K562 (cell line): ENCODE measurements around the gene ZSCAN26. TPM values are rescaled to one million over a fixed set of nuclear protein-coding genes. Genes with fewer than 3 reads are reported as not detected.

Source experiments
- CBX5 ChIP-seq: IDR thresholded peaks from 2 replicates; pipeline ENCODE4 v1.6.1; 2014; ENCODE audit warnings: low read depth, borderline replicate concordance
- CHAMP1 ChIP-seq: fragments of 450-650 bp; IDR thresholded peaks from 2 replicates; pipeline ENCODE4 v1.6.1; 2016; ENCODE audit warnings: mild to moderate bottlenecking
- EP400 ChIP-seq: fragments of 450-650 bp; IDR thresholded peaks from 2 replicates; pipeline ENCODE4 v1.6.1; 2017; ENCODE audit warnings: antibody characterized with exemption, mild to moderate bottlenecking, moderate library complexity
- JUN ChIP-seq, 2 experiments: sonication (generic) in 1 of 2; formaldehyde crosslinking in 1 of 2; IDR thresholded peaks; 2 replicates each; pipeline versions ENCODE4 v1.6.1 to v1.8.0; 2012 to 2022; ENCODE audit warnings: borderline replicate concordance in 2 of 2, mild to moderate bottlenecking in 2 of 2, improper control_type of control experiment in 1 of 2, low read depth in 1 of 2, low read length in 1 of 2, missing genetic modification reagents in 1 of 2
- JUND ChIP-seq, 2 experiments: IDR thresholded peaks; 2 replicates in 1 of 2; 3 replicates in 1 of 2; pipeline ENCODE4 v1.6.1; 2011; ENCODE audit warnings: borderline replicate concordance in 2 of 2, low read depth in 2 of 2, low read length in 2 of 2, improper control_type of control experiment in 1 of 2, missing biosample characterization in 1 of 2, missing genetic modification characterization in 1 of 2, missing genetic modification reagents in 1 of 2
- NR2C1 ChIP-seq, 2 experiments: fragments of 450-650 bp; IDR thresholded peaks; 2 replicates each; pipeline ENCODE4 v1.6.1; 2017; ENCODE audit warnings: mild to moderate bottlenecking in 2 of 2, antibody characterized with exemption in 1 of 2, inconsistent platforms in 1 of 2, missing compliant biosample characterization in 1 of 2, missing genetic modification characterization in 1 of 2
- POU5F1 ChIP-seq: fragments of 150-350 bp; IDR thresholded peaks from 2 replicates; pipeline ENCODE4 v1.6.1; 2014; ENCODE audit warnings: borderline replicate concordance, low read length, low read depth, mild to moderate bottlenecking; ENCODE audit not compliant: partially characterized antibody
- RFX7 ChIP-seq: fragments of 250-450 bp; sonication (Bioruptor Pico); IDR thresholded peaks from 2 replicates; pipeline ENCODE4 v1.5.1; 2021; ENCODE audit warnings: mild to moderate bottlenecking
- RNF2 ChIP-seq: sonication (generic); IDR thresholded peaks from 2 replicates; pipeline ENCODE4 v1.6.1; 2016
- SMAD4 ChIP-seq: fragments of 250-450 bp; sonication (Bioruptor Pico); conservative IDR thresholded peaks from 2 replicates; pipeline ENCODE4 v1.8.0; 2021; ENCODE audit warnings: inconsistent platforms, mild to moderate bottlenecking, moderate library complexity
- THAP12 ChIP-seq: fragments of 250-450 bp; sonication (Bioruptor Pico); IDR thresholded peaks from 2 replicates; pipeline ENCODE4 v1.9.0; 2021; ENCODE audit warnings: mild to moderate bottlenecking, inconsistent platforms
- TRIM24 ChIP-seq, 2 experiments: fragments of 450-650 bp; IDR thresholded peaks; 2 replicates each; pipeline ENCODE4 v1.6.1; 2016
- ZNF175 ChIP-seq: fragments of 200-800 bp; sonication (Bioruptor generic); IDR thresholded peaks from 2 replicates; pipeline ENCODE4 v1.6.1; 2016; ENCODE audit warnings: low read depth, mild to moderate bottlenecking, missing genetic modification characterization, missing compliant biosample characterization
- polyA plus RNA-seq, 8 experiments: library from polyadenylated mRNA; depleted of rRNA in 4 of 8; stranded (reverse) in 5 of 8; unstranded in 3 of 8; fragments of >200 nt; fragmentation: Nextera tagmentation in 2 of 8; fragmentation: Illumina TruSeq in 1 of 8; extraction: Ambion mirVana in 2 of 8; extraction: Trizol in 1 of 8; gene quantifications; 2 replicates each; pipeline versions ENCODE4 v1.2.1 to v1.2.3, GENCODE V29; 2011 to 2014; ENCODE audit warnings: inconsistent platforms in 1 of 8, missing spikeins in 1 of 8
- total RNA-seq, 7 experiments: library from RNA; depleted of rRNA in 6 of 7; stranded (reverse); fragments of >200 nt in 6 of 7; fragmentation: Illumina TruSeq in 2 of 7; extraction: Trizol in 2 of 7; gene quantifications; 2 replicates each; pipeline versions ENCODE4 v1.2.1 to v1.2.3, GENCODE V29; 2011 to 2021; ENCODE audit warnings: low replicate concordance in 1 of 7
- TF ChIP-seq, protein P1 (sequence below): fragments of 250-450 bp; sonication (Bioruptor Pico); IDR thresholded peaks from 2 replicates; pipeline ENCODE4 v1.8.0; 2021; ENCODE audit warnings: borderline replicate concordance, mild to moderate bottlenecking, moderate library complexity; ENCODE audit not compliant: poor library complexity, severe bottlenecking
- TF ChIP-seq, protein P2 (sequence below): fragments of 250-450 bp; sonication (Bioruptor Pico); IDR thresholded peaks from 2 replicates; pipeline ENCODE4 v1.4.0; 2020; ENCODE audit warnings: mild to moderate bottlenecking, moderate library complexity, borderline replicate concordance
- TF ChIP-seq, protein P3 (sequence below), 2 experiments: fragments of 250-450 bp in 1 of 2; fragments of 450-650 bp in 1 of 2; sonication (Bioruptor Pico) in 1 of 2; IDR thresholded peaks; 2 replicates each; pipeline versions ENCODE4 v1.6.1 to v1.8.0; 2016 to 2021; ENCODE audit warnings: mild to moderate bottlenecking in 2 of 2, moderate library complexity in 2 of 2, missing compliant biosample characterization in 1 of 2, missing genetic modification characterization in 1 of 2

The ZSCAN26 gene
- total and polyA plus RNA-seq, 9 of the 15 experiments (the other 6 are each of a cell fraction or from before 2014, with no cell fraction given), result 5.9 to 14.2 (median 10.5) TPM

- TF ChIP-seq, protein P1, sequence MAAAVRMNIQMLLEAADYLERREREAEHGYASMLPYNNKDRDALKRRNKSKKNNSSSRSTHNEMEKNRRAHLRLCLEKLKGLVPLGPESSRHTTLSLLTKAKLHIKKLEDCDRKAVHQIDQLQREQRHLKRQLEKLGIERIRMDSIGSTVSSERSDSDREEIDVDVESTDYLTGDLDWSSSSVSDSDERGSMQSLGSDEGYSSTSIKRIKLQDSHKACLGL (CRISPR knock-in tag), result no peak
- TF ChIP-seq, protein P2, sequence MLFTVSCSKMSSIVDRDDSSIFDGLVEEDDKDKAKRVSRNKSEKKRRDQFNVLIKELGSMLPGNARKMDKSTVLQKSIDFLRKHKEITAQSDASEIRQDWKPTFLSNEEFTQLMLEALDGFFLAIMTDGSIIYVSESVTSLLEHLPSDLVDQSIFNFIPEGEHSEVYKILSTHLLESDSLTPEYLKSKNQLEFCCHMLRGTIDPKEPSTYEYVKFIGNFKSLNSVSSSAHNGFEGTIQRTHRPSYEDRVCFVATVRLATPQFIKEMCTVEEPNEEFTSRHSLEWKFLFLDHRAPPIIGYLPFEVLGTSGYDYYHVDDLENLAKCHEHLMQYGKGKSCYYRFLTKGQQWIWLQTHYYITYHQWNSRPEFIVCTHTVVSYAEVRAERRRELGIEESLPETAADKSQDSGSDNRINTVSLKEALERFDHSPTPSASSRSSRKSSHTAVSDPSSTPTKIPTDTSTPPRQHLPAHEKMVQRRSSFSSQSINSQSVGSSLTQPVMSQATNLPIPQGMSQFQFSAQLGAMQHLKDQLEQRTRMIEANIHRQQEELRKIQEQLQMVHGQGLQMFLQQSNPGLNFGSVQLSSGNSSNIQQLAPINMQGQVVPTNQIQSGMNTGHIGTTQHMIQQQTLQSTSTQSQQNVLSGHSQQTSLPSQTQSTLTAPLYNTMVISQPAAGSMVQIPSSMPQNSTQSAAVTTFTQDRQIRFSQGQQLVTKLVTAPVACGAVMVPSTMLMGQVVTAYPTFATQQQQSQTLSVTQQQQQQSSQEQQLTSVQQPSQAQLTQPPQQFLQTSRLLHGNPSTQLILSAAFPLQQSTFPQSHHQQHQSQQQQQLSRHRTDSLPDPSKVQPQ (CRISPR knock-in tag), result no peak
- no peak for TF ChIP-seq JUND (IDR thresholded peaks at IDR 0.05; ENCODE audit: borderline replicate concordance, low read depth, low read length)
- peak; percentile 21; the same call in 1 of the 3 replicates for TF ChIP-seq JUND (tag; IDR thresholded peaks at IDR 0.05; ENCODE audit: borderline replicate concordance, low read depth, low read length)
- no peak for TF ChIP-seq RNF2
- TF ChIP-seq POU5F1, result no peak
- peak; percentile 57; the same call in 1 of the 2 replicates for TF ChIP-seq JUN (IDR thresholded peaks at IDR 0.05; ENCODE audit: borderline replicate concordance, low read depth, low read length)
- TF ChIP-seq JUN (CRISPR knock-in tag; IDR thresholded peaks at IDR 0.05; ENCODE audit: borderline replicate concordance), result no peak
- peak in 1 of 2 experiments; percentile 67; a peak in 2 of 4 replicates for TF ChIP-seq TRIM24 (IDR thresholded peaks at IDR 0.05)
- peak; percentile 17; the same call in 1 of the 2 replicates for TF ChIP-seq EP400
- TF ChIP-seq THAP12 (CRISPR knock-in tag), result no peak
- TF ChIP-seq SMAD4 (CRISPR knock-in tag), result no peak
- TF ChIP-seq, protein P3, sequence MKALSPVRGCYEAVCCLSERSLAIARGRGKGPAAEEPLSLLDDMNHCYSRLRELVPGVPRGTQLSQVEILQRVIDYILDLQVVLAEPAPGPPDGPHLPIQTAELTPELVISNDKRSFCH (CRISPR knock-in tag; IDR thresholded peaks at IDR 0.05), result no peak
- TF ChIP-seq, protein P3 (tag; IDR thresholded peaks at IDR 0.05), result 0 out of 2 replicates have a peak, but pooled peaks have one; percentile 20
- peak; percentile 93 for TF ChIP-seq CBX5
- TF ChIP-seq NR2C1 (IDR thresholded peaks at IDR 0.05), result no peak
- no peak for TF ChIP-seq NR2C1 (tag; IDR thresholded peaks at IDR 0.05)
- no peak for TF ChIP-seq RFX7
- 0 out of 2 replicates have a peak, but pooled peaks have one; percentile 27 for TF ChIP-seq CHAMP1
- no peak for TF ChIP-seq ZNF175 (CRISPR knock-in tag)
Observed at GRCh38 chr6:28326371-28326948, 59.5 kb downstream of the ZSCAN26 start (continued).
